A549 (cell line): ENCODE data around the gene RHCG. TPM values are rescaled to one million over a fixed set of nuclear protein-coding genes. Genes with fewer than 3 reads are reported as not detected.

Experiments used
- BHLHE40 ChIP-seq: IDR thresholded peaks from 2 replicates; pipeline ENCODE4 v1.6.1; 2012; ENCODE audit warnings: low read depth, low read length, inconsistent platforms
- EHF ChIP-seq: fragments of 250-450 bp; sonication (Bioruptor Pico); IDR thresholded peaks from 2 replicates; pipeline ENCODE4 v1.5.0; 2020; ENCODE audit warnings: mild to moderate bottlenecking
- EHMT2 ChIP-seq: fragments of 200-600 bp; sonication (generic); IDR thresholded peaks from 2 replicates; pipeline ENCODE4 v1.6.1; 2016; ENCODE audit warnings: antibody characterized with exemption, low read depth, mild to moderate bottlenecking, moderate library complexity
- FOSL2 ChIP-seq, 2 experiments: fragments of 450-650 bp in 1 of 2; fragments of >200 bp in 1 of 2; sonication (Bioruptor Twin) in 1 of 2; formaldehyde crosslinking; IDR thresholded peaks; 2 replicates each; pipeline versions ENCODE4 v1.5.0 to v1.6.1; 2016 to 2020; ENCODE audit warnings: mild to moderate bottlenecking in 1 of 2, moderate library complexity in 1 of 2
- HDAC2 ChIP-seq: fragments of 200-600 bp; sonication (generic); IDR thresholded peaks from 2 replicates; pipeline ENCODE4 v1.6.1; 2016
- HOXA7 ChIP-seq: fragments of 250-450 bp; sonication (Bioruptor Pico); IDR thresholded peaks from 2 replicates; pipeline ENCODE4 v1.5.0; 2020; ENCODE audit warnings: mild to moderate bottlenecking, moderate library complexity
- JUNB ChIP-seq: fragments of >200 bp; sonication (Bioruptor Twin); formaldehyde crosslinking; IDR thresholded peaks from 2 replicates; pipeline ENCODE4 v1.6.1; 2016
- KDM1A ChIP-seq: fragments of 200-600 bp; sonication (generic); IDR thresholded peaks from 2 replicates; pipeline ENCODE4 v1.6.1; 2016; ENCODE audit warnings: low read depth, mild to moderate bottlenecking
- MAFK ChIP-seq: fragments of 450-650 bp; IDR thresholded peaks from 2 replicates; pipeline ENCODE4 v1.6.1; 2014; ENCODE audit not compliant: partially characterized antibody
- MAZ ChIP-seq: fragments of 150-350 bp; IDR thresholded peaks from 2 replicates; pipeline ENCODE4 v1.6.1; 2014; ENCODE audit warnings: antibody characterized with exemption, low read depth, low read length, borderline replicate concordance
- MYC ChIP-seq: IDR thresholded peaks from 2 replicates; pipeline ENCODE4 v1.6.1; 2012; ENCODE audit warnings: mild to moderate bottlenecking, inconsistent platforms, low read length, improper control_type of control experiment, borderline replicate concordance
- POLR2A ChIP-seq: IDR thresholded peaks from 2 replicates; pipeline ENCODE4 v1.6.1; 2012; ENCODE audit warnings: mild to moderate bottlenecking, low read length
- RCOR1 ChIP-seq: fragments of 150-350 bp; IDR thresholded peaks from 2 replicates; pipeline ENCODE4 v1.6.1; 2014; ENCODE audit warnings: antibody characterized with exemption, low read length, low read depth
- TFCP2L1 ChIP-seq: fragments of 250-450 bp; sonication (Bioruptor Pico); IDR thresholded peaks from 2 replicates; pipeline ENCODE4 v1.5.0; 2021; ENCODE audit warnings: mild to moderate bottlenecking
- ZC3H11A ChIP-seq: fragments of 450-650 bp; IDR thresholded peaks from 2 replicates; pipeline ENCODE4 v1.6.1; 2014; ENCODE audit warnings: antibody characterized with exemption, mild to moderate bottlenecking
- ZSCAN20 ChIP-seq: fragments of 250-450 bp; sonication (Bioruptor Pico); IDR thresholded peaks from 2 replicates; pipeline ENCODE4 v1.8.0; 2022; ENCODE audit warnings: mild to moderate bottlenecking, moderate library complexity
- polyA plus RNA-seq, 4 experiments: library from polyadenylated mRNA; depleted of rRNA in 3 of 4; stranded (reverse); fragments of >200 nt; fragmentation: RNase III in 1 of 4; extraction: RNeasy Plus Mini Kit Qiagen cat#74134 plus additional on column Dnase treatment in 1 of 4; gene quantifications; 2 replicates in 3 of 4; 3 replicates in 1 of 4; pipeline ENCODE4 v1.2.3, GENCODE V29; 2011 to 2017
- TF ChIP-seq, protein P1 (sequence below): fragments of 150-350 bp; IDR thresholded peaks from 2 replicates; pipeline ENCODE4 v1.6.1; 2014; ENCODE audit warnings: low read depth, mild to moderate bottlenecking, low read length
- TF ChIP-seq, protein P2 (sequence below): fragments of 250-450 bp; sonication (Bioruptor Pico); IDR thresholded peaks from 2 replicates; pipeline ENCODE4 v1.5.0; 2020; ENCODE audit warnings: low read depth, mild to moderate bottlenecking, moderate library complexity
- TF ChIP-seq, protein P3 (sequence below): fragments of >200 bp; sonication (Bioruptor Twin); formaldehyde crosslinking; IDR thresholded peaks from 2 replicates; pipeline ENCODE4 v1.6.1; 2016
- TF ChIP-seq, protein P4 (sequence below): fragments of 200-600 bp; sonication (generic); IDR thresholded peaks from 2 replicates; pipeline ENCODE4 v1.6.1; 2016; ENCODE audit warnings: antibody characterized with exemption, mild to moderate bottlenecking, moderate library complexity
- TF ChIP-seq, protein P5 (sequence below): fragments of 450-650 bp; IDR thresholded peaks from 2 replicates; pipeline ENCODE4 v1.6.1; 2014; ENCODE audit warnings: antibody characterized with exemption
- TF ChIP-seq, protein P6 (sequence below): IDR thresholded peaks from 2 replicates; pipeline ENCODE4 v1.6.1; 2012; ENCODE audit warnings: low read depth, borderline replicate concordance
- TF ChIP-seq, protein P7 (sequence below): IDR thresholded peaks from 2 replicates; pipeline ENCODE4 v1.6.1; 2012

Gene RHCG
- polyA plus RNA-seq, 2 of the 4 experiments (the other 2 are of a cell fraction), result 3.6 to 11.0 TPM

DNA sequence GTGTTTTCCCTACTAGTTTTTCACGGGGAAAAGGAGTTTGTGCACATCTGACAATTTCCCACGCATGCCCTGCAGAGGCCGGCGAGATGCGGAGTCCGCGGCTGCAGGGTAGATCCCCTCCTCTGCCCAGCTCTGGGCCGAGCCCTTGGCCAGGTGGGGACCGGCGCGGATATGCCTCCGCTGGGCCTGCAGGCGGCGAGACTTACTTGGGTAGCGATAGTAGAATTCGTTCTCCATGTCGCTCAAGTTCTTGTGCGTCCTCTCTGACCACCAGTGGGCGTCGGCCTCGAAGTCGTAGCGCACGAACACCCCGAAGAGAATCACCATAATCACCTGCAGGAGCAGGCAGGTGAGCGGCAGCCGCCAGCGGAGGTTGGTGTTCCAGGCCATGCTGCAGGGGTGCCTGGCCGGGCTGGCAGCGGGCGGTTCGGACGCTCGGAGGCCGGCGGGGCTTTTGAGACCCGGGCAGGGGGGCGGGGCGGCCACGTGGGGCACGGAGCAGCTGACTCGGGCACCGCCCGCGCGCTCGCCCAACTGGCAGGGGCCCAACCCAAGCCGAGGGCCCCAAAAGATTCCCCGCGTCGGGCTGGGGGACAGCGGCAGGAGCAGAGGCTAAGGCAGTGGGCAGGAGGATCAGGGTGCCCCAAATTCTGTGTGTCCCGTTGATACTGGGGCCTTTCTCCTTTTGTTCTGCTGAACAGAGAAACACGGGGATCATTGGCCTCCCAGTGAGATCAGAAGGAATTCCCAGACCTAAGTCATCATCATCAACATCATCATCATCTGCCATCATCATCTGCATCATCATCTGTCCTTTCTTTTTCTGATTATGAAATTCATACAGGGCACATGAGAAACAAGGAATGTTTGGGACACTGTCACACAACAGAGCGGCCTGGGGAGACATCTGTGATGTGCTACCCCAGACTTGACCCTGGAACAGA is at the start of gene RHCG (continued):
- TF ChIP-seq, protein P1, sequence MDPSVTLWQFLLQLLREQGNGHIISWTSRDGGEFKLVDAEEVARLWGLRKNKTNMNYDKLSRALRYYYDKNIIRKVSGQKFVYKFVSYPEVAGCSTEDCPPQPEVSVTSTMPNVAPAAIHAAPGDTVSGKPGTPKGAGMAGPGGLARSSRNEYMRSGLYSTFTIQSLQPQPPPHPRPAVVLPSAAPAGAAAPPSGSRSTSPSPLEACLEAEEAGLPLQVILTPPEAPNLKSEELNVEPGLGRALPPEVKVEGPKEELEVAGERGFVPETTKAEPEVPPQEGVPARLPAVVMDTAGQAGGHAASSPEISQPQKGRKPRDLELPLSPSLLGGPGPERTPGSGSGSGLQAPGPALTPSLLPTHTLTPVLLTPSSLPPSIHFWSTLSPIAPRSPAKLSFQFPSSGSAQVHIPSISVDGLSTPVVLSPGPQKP, result no peak
- TF ChIP-seq MAFK (no peak), HOXA7 (no peak), FOSL2 (IDR thresholded peaks at IDR 0.05) (peak; percentile 46; the same call in 1 of the 2 replicates), FOSL2 (CRISPR knock-in tag; IDR thresholded peaks at IDR 0.05) (peak; percentile 74), ZSCAN20 (no peak), MYC (peak; percentile 57), KDM1A (no peak), TFCP2L1 (CRISPR knock-in tag) (no peak), ZC3H11A (no peak), BHLHE40 (no peak), EHF (CRISPR knock-in tag) (no peak), EHMT2 (no peak), HDAC2 (no peak), JUNB (peak; percentile 75; the same call in 1 of the 2 replicates), MAZ (0 out of 2 replicates have a peak, but pooled peaks have one; percentile 28), RCOR1 (no peak), POLR2A (peak; percentile 49)
- TF ChIP-seq, protein P2, sequence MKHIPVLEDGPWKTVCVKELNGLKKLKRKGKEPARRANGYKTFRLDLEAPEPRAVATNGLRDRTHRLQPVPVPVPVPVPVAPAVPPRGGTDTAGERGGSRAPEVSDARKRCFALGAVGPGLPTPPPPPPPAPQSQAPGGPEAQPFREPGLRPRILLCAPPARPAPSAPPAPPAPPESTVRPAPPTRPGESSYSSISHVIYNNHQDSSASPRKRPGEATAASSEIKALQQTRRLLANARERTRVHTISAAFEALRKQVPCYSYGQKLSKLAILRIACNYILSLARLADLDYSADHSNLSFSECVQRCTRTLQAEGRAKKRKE, result peak; percentile 63; the same call in 1 of the 2 replicates
- TF ChIP-seq, protein P3, sequence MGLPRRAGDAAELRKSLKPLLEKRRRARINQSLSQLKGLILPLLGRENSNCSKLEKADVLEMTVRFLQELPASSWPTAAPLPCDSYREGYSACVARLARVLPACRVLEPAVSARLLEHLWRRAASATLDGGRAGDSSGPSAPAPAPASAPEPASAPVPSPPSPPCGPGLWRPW, result peak; percentile 27; the same call in 1 of the 2 replicates
- TF ChIP-seq, protein P4, sequence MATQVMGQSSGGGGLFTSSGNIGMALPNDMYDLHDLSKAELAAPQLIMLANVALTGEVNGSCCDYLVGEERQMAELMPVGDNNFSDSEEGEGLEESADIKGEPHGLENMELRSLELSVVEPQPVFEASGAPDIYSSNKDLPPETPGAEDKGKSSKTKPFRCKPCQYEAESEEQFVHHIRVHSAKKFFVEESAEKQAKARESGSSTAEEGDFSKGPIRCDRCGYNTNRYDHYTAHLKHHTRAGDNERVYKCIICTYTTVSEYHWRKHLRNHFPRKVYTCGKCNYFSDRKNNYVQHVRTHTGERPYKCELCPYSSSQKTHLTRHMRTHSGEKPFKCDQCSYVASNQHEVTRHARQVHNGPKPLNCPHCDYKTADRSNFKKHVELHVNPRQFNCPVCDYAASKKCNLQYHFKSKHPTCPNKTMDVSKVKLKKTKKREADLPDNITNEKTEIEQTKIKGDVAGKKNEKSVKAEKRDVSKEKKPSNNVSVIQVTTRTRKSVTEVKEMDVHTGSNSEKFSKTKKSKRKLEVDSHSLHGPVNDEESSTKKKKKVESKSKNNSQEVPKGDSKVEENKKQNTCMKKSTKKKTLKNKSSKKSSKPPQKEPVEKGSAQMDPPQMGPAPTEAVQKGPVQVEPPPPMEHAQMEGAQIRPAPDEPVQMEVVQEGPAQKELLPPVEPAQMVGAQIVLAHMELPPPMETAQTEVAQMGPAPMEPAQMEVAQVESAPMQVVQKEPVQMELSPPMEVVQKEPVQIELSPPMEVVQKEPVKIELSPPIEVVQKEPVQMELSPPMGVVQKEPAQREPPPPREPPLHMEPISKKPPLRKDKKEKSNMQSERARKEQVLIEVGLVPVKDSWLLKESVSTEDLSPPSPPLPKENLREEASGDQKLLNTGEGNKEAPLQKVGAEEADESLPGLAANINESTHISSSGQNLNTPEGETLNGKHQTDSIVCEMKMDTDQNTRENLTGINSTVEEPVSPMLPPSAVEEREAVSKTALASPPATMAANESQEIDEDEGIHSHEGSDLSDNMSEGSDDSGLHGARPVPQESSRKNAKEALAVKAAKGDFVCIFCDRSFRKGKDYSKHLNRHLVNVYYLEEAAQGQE, result no peak
- TF ChIP-seq, protein P5, sequence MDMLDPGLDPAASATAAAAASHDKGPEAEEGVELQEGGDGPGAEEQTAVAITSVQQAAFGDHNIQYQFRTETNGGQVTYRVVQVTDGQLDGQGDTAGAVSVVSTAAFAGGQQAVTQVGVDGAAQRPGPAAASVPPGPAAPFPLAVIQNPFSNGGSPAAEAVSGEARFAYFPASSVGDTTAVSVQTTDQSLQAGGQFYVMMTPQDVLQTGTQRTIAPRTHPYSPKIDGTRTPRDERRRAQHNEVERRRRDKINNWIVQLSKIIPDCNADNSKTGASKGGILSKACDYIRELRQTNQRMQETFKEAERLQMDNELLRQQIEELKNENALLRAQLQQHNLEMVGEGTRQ, result peak; percentile 93
- TF ChIP-seq, protein P6, sequence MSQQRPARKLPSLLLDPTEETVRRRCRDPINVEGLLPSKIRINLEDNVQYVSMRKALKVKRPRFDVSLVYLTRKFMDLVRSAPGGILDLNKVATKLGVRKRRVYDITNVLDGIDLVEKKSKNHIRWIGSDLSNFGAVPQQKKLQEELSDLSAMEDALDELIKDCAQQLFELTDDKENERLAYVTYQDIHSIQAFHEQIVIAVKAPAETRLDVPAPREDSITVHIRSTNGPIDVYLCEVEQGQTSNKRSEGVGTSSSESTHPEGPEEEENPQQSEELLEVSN, result peak; percentile 87
- TF ChIP-seq, protein P7, sequence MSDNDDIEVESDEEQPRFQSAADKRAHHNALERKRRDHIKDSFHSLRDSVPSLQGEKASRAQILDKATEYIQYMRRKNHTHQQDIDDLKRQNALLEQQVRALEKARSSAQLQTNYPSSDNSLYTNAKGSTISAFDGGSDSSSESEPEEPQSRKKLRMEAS, result peak; percentile 96
